GM18907 (cell line): Measurements from ENCODE around the gene DNAJC7.
"Not testable (repeated sequence)": the region's sequence is repeated elsewhere in the genome, so short reads cannot be mapped to it uniquely, and the experiment has no call there.

ENCODE experiments used
- ATAC-seq: cut with Tn5 transposase; IDR thresholded peaks from one replicate; pipeline ENCODE4 v1.9.1; 2021; ENCODE audit warnings: mild to moderate bottlenecking, moderate library complexity; ENCODE audit not compliant: unreplicated experiment

Gene DNAJC7

DNA sequence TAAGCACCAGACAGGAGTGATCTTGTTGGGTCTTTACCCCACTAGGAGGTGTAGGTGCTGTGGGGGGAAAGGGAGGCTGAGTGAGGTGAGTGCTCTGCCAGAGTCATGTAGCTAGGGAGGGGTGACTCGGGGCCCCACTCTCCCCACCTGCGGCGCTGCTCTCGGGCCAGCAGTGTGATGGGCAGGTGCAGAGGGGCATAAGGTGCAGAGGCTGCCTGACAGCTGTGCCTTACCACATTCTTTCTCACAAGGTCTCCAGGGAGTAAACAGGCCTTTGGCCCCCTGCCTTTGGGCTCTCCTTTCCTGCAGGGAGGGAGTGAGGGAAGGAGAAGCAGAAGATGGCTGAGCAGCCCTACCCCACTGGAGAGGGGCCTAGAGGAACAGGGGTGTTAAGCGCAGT lies 55.1 kb downstream of the DNAJC7 start:
- ATAC-seq = no peak

DNA sequence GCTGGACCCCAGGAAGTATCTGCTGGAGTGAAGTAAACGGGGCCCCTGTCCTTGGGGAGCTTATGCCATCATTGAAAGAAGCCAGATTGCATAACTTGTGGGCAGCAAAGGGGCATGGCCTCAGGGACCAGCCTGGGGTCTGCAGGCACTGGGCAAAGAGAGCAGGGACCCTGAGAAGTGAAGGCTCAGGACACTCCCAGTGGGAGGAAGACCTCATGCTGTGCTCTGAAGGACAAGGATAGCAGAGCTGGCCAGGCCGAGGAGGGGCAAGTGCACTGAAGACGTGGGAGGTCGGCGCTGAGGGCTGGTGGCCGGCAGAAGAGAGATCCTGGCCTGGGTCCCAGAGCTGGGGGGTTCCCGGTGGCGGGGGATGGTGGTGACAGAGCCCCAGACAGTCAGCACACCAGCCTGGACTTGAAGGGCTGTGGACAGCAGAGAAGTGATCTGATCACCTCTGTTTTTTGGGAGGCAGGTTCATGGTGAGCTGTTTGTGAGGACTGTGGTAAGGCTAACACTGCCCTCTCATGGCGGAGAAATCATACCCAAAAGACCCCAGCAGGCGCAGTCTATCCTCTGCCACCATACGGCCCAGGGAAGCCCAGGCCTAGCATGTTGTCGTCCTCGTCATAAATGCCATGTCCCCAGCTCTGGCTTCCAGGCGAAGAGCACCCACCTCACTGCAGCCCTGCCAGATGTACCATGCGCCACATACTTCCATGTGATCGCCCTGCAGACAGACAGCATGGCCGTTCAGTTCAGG lies 57.7 kb downstream of the DNAJC7 start:
- ATAC-seq = no peak

DNA sequence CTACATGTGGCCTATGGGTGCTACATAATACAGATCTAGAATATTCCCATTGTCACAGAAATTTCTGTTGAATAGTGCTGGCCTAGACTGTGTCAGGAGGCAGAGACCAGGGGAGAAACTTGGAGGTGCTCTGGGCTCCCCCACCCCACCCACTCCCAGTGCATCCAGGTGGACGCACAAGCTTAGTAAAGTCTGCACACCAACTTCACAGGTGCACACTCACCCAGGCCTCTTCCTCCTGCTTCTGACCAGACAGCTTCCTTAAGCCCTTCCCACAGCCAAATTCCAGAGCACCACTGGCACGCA lies 58.3 kb downstream of the DNAJC7 start:
- no peak for ATAC-seq

DNA sequence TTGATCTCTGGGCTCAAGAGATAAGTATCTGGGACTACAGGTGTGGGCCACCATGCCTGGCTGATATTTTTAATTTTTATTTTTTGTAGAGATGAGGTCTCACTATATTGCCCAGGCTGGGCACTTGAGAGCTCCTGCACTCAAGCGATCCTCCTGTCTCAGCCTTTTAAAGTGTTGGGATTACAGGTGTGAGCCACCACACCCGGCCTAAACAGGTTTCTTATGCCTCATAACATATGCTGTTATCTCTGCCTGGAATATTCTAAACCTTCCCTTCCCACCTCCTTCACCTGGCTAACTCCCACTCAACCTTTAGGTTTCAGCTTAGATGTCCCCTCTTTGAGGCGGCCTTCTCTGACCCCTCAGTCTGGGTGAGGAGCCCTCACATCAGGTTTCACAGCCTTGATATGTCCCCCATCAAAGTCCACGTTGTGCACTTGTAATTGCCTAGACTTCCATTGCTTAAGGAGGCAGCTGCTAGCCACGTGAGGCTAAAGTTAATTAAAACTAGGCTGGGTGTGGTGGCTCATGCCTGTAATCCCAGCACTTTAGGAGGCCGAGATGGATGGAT lies 59.3 kb downstream of the DNAJC7 start:
- no peak for ATAC-seq

DNA sequence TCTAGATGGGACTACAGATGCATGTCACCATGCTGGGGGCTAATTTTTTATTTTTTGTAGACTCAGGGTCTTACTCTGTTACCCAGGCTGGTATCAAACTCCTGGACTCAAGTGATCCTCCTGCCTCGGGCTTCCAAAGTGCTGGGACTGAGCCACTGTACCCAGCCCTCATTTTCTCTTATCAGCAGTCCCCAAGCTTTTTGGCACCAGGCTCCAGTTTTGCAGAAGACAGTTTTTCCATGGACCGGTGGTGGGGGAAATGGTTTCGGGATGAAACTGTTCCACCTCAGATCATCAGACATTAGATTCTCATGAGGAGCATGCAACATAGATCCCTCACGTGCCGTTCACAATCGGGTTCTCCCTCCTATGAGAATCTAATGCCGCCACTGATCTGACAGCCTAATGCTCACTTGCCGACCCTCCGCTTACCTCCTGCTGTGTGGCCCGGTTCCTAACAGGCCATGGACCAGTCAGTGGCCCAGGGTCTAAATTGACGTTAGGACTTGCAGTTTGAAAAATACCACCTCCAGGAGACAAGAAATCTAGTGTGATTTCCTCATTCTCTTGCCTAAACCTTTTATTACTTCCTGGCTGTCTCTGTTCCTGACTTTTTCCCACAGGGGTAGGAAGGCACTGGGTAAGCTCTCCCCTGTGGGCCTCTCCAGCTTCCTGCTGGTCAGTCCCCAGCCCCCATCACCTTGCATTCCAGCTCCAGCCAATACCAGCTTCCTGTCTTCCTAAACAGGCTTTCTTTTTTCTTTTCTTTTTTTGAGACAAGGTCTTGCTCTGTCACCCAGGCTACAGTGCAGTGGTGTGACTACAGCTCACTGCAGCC lies 60.0 kb downstream of the DNAJC7 start:
- ATAC-seq = no peak

DNA sequence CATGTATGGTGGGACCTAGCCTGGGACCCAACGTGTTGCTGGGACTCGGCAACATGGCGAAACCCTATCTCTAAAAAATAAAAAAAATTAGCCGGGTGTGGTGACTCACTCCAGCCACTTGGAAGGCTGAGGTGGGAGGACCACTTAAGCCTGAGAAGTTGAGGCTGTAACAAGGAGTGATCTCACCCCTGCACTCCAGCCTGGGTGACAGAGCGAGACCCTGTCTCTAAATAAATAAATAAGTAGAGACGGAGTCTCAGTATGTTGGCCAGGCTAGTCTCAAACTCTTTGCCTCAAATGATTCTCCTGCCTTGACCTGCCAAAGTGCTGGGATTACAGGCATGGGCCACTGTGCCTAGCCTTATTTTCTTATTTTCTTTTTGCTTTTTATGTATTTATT lies 60.7 kb downstream of the DNAJC7 start:
- no peak for ATAC-seq

DNA sequence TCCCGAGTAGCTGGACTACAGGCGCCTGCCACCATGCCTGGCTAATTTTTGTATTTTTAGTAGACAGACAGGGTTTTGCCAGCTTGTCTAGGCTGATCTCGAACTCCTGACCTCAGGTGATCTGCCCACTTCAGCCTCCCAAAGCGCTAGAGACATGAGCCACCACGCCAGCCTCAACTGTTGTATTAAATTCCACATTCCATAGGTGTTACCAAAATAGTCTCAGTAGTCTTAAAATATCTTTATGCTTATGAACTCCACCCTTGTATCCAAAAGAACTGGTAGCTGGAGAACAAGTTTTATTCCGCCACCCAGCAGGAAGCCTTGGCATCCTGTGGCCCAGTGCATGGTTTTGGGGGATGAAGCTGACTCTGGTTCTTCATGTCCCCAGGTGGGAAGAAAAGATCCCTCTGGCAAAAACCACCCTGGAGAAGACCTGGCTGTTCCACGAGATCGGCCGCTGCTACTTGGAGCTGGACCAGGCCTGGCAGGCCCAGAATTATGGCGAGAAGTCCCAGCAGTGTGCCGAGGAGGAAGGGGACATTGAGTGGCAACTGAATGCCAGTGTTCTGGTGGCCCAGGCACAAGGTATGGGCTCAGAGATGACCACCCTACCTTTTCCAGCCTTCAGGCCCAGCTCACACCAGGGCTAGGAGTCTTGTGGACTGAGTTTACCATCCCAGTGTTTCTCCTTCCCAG lies 68.3 kb downstream of the DNAJC7 start:
- no peak for ATAC-seq

DNA sequence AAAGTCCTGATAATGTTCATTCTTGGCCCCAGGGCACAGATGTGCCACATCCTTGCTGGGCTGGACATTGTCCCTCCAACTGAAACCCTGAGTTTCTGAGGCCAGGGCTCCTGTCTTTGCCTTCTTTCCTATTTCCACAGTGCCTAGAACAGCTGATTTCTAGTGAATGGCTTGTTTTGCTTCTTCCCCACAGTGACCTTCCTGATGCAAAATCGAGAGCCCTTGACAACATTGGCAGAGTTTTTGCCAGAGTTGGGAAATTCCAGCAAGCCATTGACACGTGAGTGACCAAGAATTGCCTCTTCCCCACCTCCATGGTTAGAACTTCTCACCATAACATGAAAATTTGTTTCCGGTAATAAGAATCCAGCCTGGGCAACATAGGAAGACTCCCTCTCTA lies 72.3 kb downstream of the DNAJC7 start:
- no peak for ATAC-seq

DNA sequence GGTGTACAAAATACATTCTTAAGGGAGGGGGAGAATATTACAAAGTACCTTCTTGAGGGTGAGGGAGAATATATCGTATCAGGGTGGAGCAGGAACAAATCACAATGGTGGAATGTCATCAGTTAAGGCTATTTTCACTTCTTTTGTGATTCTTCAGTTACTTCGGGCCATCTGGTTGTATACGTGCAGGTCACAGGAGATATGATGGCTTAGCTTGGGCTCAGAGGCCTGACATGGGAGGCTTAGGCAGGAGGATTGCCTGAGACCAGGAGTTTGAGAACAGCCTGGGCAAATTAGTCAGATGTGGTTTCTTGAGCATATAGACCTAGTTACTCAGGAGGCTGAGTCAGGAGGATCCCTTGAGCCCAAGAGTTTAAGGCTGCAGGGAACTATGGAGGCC lies 73.7 kb downstream of the DNAJC7 start:
- no peak for ATAC-seq

DNA sequence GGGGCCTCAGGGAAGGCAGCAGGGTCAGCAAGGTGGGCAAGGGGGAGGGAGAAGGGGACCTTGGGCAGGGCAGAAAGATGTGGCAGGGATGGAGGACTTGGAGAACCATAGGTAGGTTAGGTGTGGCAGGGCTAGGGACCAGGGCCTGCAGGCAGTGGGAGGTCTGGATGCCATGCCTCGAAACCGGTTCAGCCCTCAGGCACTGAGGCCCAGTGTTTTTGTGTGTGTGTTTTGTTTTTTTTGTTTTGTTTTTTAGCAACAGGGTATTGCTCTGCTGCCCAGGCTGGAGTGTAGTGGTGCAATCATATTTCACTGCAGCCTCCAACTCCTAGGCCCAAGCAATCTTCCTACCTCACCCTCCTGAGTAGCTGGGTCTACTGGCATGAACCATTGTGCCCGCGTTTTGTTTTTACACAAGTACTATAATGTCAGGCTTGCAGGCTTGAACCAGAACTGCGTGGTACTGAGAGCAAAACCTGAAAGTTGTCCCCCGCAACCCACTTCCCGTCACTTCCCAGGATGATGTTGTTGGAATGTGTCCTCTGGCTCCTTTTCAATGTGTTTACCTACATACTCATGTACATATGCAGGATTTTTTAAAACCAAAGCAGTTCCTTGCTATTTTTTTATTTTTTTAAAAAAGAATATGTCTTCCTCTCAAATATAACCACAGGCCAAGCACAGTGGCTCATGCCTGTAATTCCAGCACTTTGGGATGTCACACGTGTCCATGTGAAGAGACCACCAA lies 74.4 kb downstream of the DNAJC7 start:
- no peak for ATAC-seq

DNA sequence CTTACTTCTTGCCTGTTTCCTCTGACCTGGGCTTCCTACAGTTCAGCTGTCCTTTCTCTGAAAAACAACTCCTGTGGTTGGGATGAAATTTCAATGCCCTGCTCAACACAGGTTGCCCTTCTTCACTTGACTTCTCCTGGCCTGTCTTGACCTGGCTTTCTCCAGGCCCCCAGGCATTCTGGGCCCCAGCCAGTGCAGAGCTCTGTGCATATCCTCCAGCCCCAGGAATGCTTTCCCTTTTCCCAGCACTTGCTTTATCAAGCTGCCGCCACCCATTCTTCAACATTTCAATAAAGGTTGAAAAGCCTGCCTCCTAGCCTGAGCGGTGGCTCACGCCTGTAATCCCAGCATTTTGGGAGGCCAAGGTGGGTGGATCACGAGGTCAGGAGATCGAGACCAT lies 76.1 kb downstream of the DNAJC7 start:
- ATAC-seq = no peak

DNA sequence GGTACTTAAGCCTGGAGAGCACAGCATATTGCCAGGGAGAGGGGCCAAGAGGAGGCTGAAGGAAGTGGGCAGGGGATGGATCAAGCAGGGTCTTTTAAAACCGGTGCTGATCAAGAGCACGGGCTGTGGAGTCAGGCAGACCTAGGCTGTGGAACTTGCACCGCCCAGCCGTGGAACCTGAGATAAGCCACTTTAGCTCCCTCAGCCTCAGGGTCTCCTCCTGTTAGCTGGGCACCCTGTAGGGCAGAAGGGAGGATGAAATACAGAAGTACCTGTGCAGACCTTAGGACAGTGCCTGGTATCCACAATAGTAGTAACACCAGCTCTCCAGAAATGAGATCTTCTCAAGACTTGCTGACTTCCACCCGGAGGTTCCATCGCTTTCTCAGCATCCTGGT lies 77.5 kb downstream of the DNAJC7 start:
- no peak for ATAC-seq

DNA sequence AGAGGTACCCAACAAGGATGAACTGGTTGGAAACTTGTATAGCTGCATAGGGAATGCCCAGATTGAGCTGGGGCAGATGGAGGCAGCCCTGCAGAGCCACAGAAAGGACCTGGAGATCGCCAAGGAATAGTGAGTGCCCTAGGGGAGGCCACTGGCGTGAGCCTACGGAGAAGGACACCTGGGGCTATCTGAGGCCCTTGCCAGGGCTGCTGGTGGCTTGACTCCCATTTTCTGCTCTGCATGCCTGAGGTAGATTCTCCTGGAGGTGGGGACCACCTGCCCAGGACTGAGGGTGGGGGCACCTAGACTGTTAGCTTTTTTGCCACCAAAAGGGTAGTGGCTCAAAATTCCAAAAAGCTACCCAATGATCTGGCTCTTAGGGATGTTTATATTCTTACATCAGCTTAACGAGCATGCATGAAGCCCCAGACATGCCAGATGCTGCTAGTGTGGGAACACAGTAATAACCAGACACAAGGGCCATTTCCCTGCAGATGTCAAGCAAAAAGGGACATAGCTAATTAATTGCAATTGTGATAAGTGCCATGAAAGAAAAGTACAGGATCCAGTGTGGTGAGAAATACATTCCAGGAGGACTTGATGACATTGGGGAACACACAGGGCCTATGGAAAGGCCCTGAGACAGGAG lies 78.1 kb downstream of the DNAJC7 start:
- ATAC-seq = no peak

DNA sequence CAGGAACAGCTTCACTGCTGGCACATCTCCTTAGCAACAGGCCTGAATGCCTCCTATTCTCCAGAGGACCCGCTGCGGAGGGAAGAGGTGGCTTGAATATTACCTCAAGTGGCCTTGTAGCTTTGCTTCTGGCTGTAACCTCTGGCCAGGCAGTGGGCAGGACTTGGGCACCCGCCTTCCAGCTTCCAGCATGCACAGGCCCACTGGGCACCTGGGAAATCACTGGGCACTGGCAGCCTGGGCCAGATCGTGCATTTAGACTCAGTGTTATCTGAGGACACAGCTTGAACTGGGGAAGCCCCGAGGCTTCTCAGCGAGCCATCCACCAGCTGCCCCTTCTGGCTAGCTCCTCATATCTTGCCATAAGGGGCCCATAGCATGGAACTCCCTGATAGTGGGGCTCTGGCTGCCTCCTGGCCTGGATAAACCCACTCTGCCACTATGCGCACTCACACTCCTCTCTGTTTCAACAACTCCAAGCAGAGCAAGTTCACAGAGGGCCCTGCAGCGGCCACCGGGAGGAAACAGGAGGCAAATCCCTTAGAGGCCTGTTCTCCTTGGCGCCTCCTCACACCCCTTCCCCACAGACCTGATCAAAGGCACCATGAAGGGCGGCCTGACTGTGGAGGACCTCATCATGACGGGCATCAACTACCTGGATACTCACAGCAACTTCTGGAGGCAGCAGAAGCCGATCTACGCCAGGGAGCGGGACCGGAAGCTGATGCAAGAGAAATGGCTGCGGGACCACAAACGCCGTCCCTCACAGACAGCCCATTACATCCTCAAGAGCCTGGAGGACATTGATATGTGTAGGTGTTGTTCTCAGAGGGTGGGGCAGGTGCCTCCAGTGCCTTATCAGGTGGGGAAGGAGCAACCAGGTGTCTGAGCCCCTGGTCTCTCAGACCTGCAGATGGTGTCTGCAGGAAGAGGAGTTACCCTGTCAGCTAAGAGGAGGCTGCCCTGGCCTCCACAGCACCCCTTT lies 79.0 kb downstream of the DNAJC7 start:
- ATAC-seq = no peak

DNA sequence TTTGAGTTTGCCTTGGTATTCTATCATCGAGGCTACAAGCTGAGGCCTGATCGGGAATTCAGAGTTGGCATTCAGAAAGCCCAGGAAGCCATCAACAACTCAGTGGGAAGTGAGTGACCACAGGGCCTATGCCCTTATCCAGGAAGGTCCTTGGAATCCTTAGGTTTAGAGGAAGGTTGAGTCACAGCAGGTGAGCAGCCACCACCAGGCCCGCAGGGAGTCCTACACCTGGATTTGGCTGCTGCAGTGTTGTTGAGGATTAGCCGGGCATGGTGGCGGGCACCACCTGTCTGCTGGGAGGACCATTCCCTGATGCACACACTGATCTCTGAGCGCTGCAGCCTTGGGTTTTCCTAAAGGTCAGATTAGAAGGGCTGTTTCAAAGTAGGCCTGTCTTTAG lies 81.6 kb downstream of the DNAJC7 start:
- ATAC-seq = no peak

DNA sequence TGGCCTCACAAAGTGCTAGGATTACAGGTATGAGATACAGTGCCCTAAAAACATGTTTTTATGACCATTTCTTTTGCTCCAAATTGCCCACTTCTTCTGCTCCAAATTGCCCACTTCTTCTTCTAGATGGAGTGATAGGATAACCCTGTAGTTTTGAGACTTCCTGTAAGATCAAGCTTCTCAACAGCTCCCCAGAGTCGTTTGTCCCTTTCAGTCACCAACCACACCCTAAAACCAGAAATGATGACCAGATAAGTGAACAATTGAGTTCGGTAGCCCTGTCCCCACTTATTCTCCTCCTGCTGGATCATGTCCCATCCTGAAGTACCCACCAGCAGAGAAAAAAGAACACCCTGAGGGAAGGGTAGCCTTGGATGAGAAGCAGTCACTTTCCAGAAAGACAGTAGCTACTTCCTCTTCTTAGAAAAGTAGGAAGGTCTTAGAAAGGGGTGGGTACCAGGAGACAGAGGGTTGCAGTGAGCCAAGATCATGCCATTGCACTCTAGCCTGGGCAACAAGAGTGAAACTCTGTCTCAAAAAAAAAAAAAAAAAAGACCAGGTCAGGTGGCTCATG lies 84.3 kb downstream of the DNAJC7 start:
- ATAC-seq = no peak

DNA sequence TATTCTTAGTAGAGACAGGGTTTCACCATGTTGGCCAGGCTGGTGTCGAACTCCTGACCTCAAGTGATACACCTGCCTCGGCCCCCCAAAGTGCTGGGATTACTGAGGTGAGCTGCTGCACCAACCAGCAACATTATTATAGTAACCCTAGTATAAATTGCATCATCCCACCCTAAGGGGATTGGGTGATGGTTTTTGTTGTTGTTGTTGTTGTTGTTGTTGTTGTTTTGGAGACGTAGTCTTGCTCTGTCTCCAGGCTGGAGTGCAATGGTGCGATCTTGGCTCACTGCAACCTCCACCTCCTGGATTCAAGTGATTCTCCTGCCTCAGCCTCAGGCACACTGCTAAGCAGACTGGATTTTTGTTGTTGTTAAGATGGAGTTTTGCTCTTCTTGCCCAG lies 85.5 kb downstream of the DNAJC7 start:
- not testable (repeated sequence) for ATAC-seq

DNA sequence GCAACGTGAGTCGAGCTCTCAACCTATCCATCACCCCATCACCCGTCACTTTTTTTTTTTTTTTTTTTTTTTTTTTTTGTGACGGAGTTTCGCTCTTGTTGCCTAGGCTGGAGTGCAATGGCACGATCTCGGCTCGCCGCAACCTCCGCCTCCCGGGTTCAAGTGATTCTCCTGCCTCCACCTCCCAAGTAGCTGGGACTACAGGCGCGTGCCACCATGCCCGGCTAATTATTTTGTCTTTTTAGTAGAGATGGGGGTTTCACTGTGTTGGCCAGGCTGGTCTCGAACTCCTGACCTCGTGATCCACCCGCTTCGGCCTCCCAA lies 86.4 kb downstream of the DNAJC7 start:
- not testable (repeated sequence) for ATAC-seq
